ENCODE measurements around the gene CHCHD6.

Gene CHCHD6

GRCh38 chr3:126818400-126819095 is 114.5 kb downstream of the CHCHD6 start:
- TF ChIP-seq PKNOX1 (IDR thresholded peaks at IDR 0.05) (no peak), ZNF384 (IDR thresholded peaks at IDR 0.05) (no peak), HDGF (IDR thresholded peaks at IDR 0.05; ENCODE audit: borderline replicate concordance) (no peak), TARDBP (IDR thresholded peaks at IDR 0.05) (no peak), FOXM1 (IDR thresholded peaks at IDR 0.05; ENCODE audit: borderline replicate concordance) (no peak), CTBP1 (IDR thresholded peaks at IDR 0.05; ENCODE audit: borderline replicate concordance) (no peak), FOXA1 (IDR thresholded peaks at IDR 0.05) (no peak), SUZ12 (IDR thresholded peaks at IDR 0.05) (no peak), NFRKB (IDR thresholded peaks at IDR 0.05) (no peak), SP1 (IDR thresholded peaks at IDR 0.05) (no peak), ELF4 (IDR thresholded peaks at IDR 0.05) (no peak), L3MBTL2 (conservative IDR thresholded peaks at IDR 0.05) (no peak), BHLHE40 (IDR thresholded peaks at IDR 0.05; ENCODE audit: borderline replicate concordance) (no peak), ARNT (IDR thresholded peaks at IDR 0.05) (no peak), LEF1 (IDR thresholded peaks at IDR 0.05; ENCODE audit: borderline replicate concordance) (no peak), FOXK2 (IDR thresholded peaks at IDR 0.05) (no peak)
- ChIA-PET POLR2A (interaction anchor here (1.1 kb wide), 1 partner anchor 17 kb away, joined by 3 read pairs; no protein-coding TSS in a partner anchor), CTCF (no interaction called here)
- no peak for DNase-seq (ENCODE audit: extremely low spot score)

- TF ChIP-seq LEF1 (IDR thresholded peaks at IDR 0.05; ENCODE audit: borderline replicate concordance) (no peak), FOXK2 (IDR thresholded peaks at IDR 0.05) (no peak), FOXA1 (IDR thresholded peaks at IDR 0.05) (no peak), TARDBP (IDR thresholded peaks at IDR 0.05) (no peak), SP1 (IDR thresholded peaks at IDR 0.05) (no peak), NFRKB (IDR thresholded peaks at IDR 0.05) (no peak), ARNT (IDR thresholded peaks at IDR 0.05) (no peak), HDGF (IDR thresholded peaks at IDR 0.05; ENCODE audit: borderline replicate concordance) (no peak), PKNOX1 (IDR thresholded peaks at IDR 0.05) (no peak), SUZ12 (IDR thresholded peaks at IDR 0.05) (no peak), ZNF384 (IDR thresholded peaks at IDR 0.05) (no peak), L3MBTL2 (conservative IDR thresholded peaks at IDR 0.05) (no peak), CTBP1 (IDR thresholded peaks at IDR 0.05; ENCODE audit: borderline replicate concordance) (no peak), ELF4 (IDR thresholded peaks at IDR 0.05) (no peak), BHLHE40 (IDR thresholded peaks at IDR 0.05; ENCODE audit: borderline replicate concordance) (no peak), FOXM1 (IDR thresholded peaks at IDR 0.05; ENCODE audit: borderline replicate concordance) (no peak)
- DNase-seq (ENCODE audit: extremely low spot score): no peak
- POLR2A ChIA-PET: no interaction called here
- CTCF ChIA-PET: interaction anchor here (1.6 kb wide), 1 partner anchor 9 kb away, joined by 6 read pairs; no protein-coding TSS in a partner anchor
Measured at GRCh38 chr3:126826693-126827092, 122.7 kb downstream of the CHCHD6 start.

GRCh38 chr3:126827121-126827520 is 123.1 kb downstream of the CHCHD6 start:
- CTCF ChIA-PET: interaction anchor here (1.6 kb wide), 1 partner anchor 9 kb away, joined by 6 read pairs; no protein-coding TSS in a partner anchor

GRCh38 chr3:126828306-126828705 is 124.3 kb downstream of the CHCHD6 start:
- CTCF ChIA-PET: no interaction called here
- POLR2A ChIA-PET: no interaction called here
- no peak for TF ChIP-seq L3MBTL2 (conservative IDR thresholded peaks at IDR 0.05)
- TF ChIP-seq FOXA1 (IDR thresholded peaks at IDR 0.05): no peak
- DNase-seq (ENCODE audit: extremely low spot score): no peak

More at GRCh38 chr3:126827121-126827520, 123.1 kb downstream of the CHCHD6 start:
- POLR2A ChIA-PET: no interaction called here
- no peak for DNase-seq (ENCODE audit: extremely low spot score)
- TF ChIP-seq SUZ12 (IDR thresholded peaks at IDR 0.05) (no peak), ZNF384 (IDR thresholded peaks at IDR 0.05) (no peak), CTBP1 (IDR thresholded peaks at IDR 0.05; ENCODE audit: borderline replicate concordance) (no peak), ELF4 (IDR thresholded peaks at IDR 0.05) (no peak), BHLHE40 (IDR thresholded peaks at IDR 0.05; ENCODE audit: borderline replicate concordance) (no peak)

- ChIA-PET CTCF (no interaction called here), POLR2A (no interaction called here)
- no peak for DNase-seq (ENCODE audit: extremely low spot score)
- no peak for TF ChIP-seq BHLHE40 (IDR thresholded peaks at IDR 0.05; ENCODE audit: borderline replicate concordance)
- TF ChIP-seq ELF4 (IDR thresholded peaks at IDR 0.05): no peak
- no peak for TF ChIP-seq FOXM1 (IDR thresholded peaks at IDR 0.05; ENCODE audit: borderline replicate concordance)
- no peak for TF ChIP-seq HDGF (IDR thresholded peaks at IDR 0.05; ENCODE audit: borderline replicate concordance)
- no peak for TF ChIP-seq FOXA1 (IDR thresholded peaks at IDR 0.05)
- TF ChIP-seq ARNT (IDR thresholded peaks at IDR 0.05): no peak
- TF ChIP-seq TARDBP (IDR thresholded peaks at IDR 0.05): no peak
- no peak for TF ChIP-seq CTBP1 (IDR thresholded peaks at IDR 0.05; ENCODE audit: borderline replicate concordance)
- TF ChIP-seq ZNF384 (IDR thresholded peaks at IDR 0.05): no peak
- no peak for TF ChIP-seq SP1 (IDR thresholded peaks at IDR 0.05)
- no peak for TF ChIP-seq SUZ12 (IDR thresholded peaks at IDR 0.05)
- TF ChIP-seq LEF1 (IDR thresholded peaks at IDR 0.05; ENCODE audit: borderline replicate concordance): no peak
- no peak for TF ChIP-seq FOXK2 (IDR thresholded peaks at IDR 0.05)
- no peak for TF ChIP-seq PKNOX1 (IDR thresholded peaks at IDR 0.05)
- no peak for TF ChIP-seq NFRKB (IDR thresholded peaks at IDR 0.05)
- TF ChIP-seq L3MBTL2 (conservative IDR thresholded peaks at IDR 0.05): no peak
Measured at GRCh38 chr3:126832933-126833332, 128.9 kb downstream of the CHCHD6 start.

All from HEK293T (cell line).